Measurements from ENCODE around the gene MYO1F. TPM values are rescaled to one million over a fixed set of nuclear protein-coding genes. Genes with fewer than 3 reads are reported as not detected.

Gene MYO1F
- total and polyA plus RNA-seq, 2 donors (not counting 1 experiment from before 2014, with no cell fraction given): 76.3 to 126 TPM

DNA sequence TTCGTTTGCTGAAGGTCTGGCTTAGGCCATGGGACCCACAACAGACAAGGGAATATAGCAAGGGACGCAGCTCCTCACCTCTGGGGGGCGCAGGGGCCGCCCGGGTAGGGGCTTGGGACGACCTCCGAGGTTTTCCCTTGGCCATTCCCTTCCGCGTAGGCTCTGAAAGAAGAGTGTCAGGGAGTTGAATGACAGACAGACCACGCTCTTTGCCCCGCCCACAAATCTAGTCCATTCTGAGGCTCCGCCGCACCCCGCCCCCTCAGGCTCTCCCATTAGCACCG is 51.9 kb downstream of the MYO1F start:
- H3K4me2 ChIP-seq (replicated peaks; ENCODE audit: low read depth, low read length, poor library complexity, severe bottlenecking): no peak overlapping the region
- peaks cover 3 to 67% of the 10 kb centered on the region in 2 experiments for H3K36me3 ChIP-seq (replicated peaks in 1 of 2; ENCODE audit: control extremely low read depth in 1 of 2, control insufficient read depth in 1 of 2, extremely low read depth in 1 of 2, insufficient read depth in 2 of 2, low read length in 1 of 2)
- H4K20me1 ChIP-seq (ENCODE audit: control insufficient read depth, insufficient read depth, low read length, poor library complexity, severe bottlenecking): no peaks in the 10 kb centered on the region
- H2AFZ ChIP-seq (ENCODE audit: insufficient read depth, low read depth, low read length, poor library complexity, severe bottlenecking): no peak overlapping the region
- CTCF ChIA-PET: interaction anchor here (1.5 to 2.8 kb wide), 3 partner anchors 44 to 55 kb away, joined by 5 to 12 read pairs (median 7); no protein-coding TSS in a partner anchor
- H3K9ac ChIP-seq (ENCODE audit: low read length): no peak overlapping the region
- H3K27ac Mint-ChIP-seq: no peak overlapping the region
- intact Hi-C loops (cut with micrococcal nuclease): no loop called here
- no peak for DNase-seq
- peaks cover 0 to 7% (median 0%) of the 10 kb centered on the region in 3 donors for H3K9me3 ChIP-seq (ENCODE audit: control extremely low read depth in 1 of 3, control insufficient read depth in 2 of 3, insufficient read depth in 1 of 3, low read length in 2 of 3)
- no peak overlapping the region for H3K4me3 ChIP-seq (ENCODE audit: control extremely low read depth in 1 of 5, extremely low read depth in 1 of 5, insufficient read depth in 1 of 5, low read depth in 2 of 5, low read length in 4 of 5)
- no peak overlapping the region for H3K27ac ChIP-seq (ENCODE audit: low read length in 2 of 2)
- ATAC-seq (ENCODE audit: low read depth): no peak
- H3K27me3 ChIP-seq (replicated peaks in 1 of 4; ENCODE audit: control extremely low read depth in 1 of 4, control insufficient read depth in 3 of 4, insufficient read depth in 4 of 4, low read length in 3 of 4): no peaks in the 10 kb centered on the region
- no peaks in the 10 kb centered on the region for H3K4me1 ChIP-seq (ENCODE audit: control insufficient read depth in 2 of 2, insufficient read depth in 2 of 2, low read length in 2 of 2)
- H3K27me3 Mint-ChIP-seq: no peaks in the 10 kb centered on the region
- POLR2A ChIA-PET: interaction anchor here (0.7 kb wide), 2 partner anchors 16 to 91 kb away, joined by 3 read pairs; no protein-coding TSS in a partner anchor
- WGBS (ENCODE audit: insufficient coverage): 93% methylated on average over 15 of the region's 15 CpGs
- no peaks in the 10 kb centered on the region for H3K9me3 Mint-ChIP-seq (ENCODE audit: insufficient read depth)
- H3K4me3 Mint-ChIP-seq: no peak overlapping the region
- no peak for TF ChIP-seq EZH2 (IDR thresholded peaks at IDR 0.05; ENCODE audit: borderline replicate concordance, insufficient read depth, low read depth, low read length, poor library complexity, severe bottlenecking)
- TF ChIP-seq, protein P1, sequence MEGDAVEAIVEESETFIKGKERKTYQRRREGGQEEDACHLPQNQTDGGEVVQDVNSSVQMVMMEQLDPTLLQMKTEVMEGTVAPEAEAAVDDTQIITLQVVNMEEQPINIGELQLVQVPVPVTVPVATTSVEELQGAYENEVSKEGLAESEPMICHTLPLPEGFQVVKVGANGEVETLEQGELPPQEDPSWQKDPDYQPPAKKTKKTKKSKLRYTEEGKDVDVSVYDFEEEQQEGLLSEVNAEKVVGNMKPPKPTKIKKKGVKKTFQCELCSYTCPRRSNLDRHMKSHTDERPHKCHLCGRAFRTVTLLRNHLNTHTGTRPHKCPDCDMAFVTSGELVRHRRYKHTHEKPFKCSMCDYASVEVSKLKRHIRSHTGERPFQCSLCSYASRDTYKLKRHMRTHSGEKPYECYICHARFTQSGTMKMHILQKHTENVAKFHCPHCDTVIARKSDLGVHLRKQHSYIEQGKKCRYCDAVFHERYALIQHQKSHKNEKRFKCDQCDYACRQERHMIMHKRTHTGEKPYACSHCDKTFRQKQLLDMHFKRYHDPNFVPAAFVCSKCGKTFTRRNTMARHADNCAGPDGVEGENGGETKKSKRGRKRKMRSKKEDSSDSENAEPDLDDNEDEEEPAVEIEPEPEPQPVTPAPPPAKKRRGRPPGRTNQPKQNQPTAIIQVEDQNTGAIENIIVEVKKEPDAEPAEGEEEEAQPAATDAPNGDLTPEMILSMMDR (IDR thresholded peaks at IDR 0.05): no peak
- H3K79me2 ChIP-seq (ENCODE audit: control insufficient read depth, insufficient read depth, low read length): no peaks in the 10 kb centered on the region
- H3K4me1 Mint-ChIP-seq: peaks cover 2% of the 10 kb centered on the region

DNA sequence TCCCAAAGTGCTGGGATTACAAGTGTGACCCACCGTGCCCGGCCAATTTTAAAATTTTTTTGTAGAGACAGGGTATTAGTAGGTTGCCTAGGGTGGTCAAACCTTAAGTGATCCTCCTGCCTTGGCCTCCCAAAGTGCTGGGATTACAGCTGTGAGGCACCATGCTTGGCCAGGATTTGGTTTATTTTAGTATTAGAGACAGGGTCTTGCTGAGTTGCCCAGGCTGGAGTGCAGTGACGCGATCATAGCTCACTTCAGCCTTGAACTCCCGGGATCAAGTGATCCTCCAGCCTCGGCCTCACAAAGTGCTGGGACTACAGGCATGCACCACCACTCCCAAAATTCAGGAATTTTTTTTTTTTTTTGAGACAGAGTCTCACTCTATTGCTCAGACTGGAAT is 57.9 kb downstream of the MYO1F start:
- peaks cover 7 to 22% of the 10 kb centered on the region in 2 donors for H3K4me1 ChIP-seq (ENCODE audit: control insufficient read depth in 2 of 2, insufficient read depth in 2 of 2, low read length in 2 of 2)

More for the DNA sequence above, 57.9 kb downstream of the MYO1F start:
- H3K9me3 Mint-ChIP-seq (ENCODE audit: insufficient read depth): no peaks in the 10 kb centered on the region
- DNase-seq: no peak
- TF ChIP-seq EZH2 (IDR thresholded peaks at IDR 0.05; ENCODE audit: borderline replicate concordance, insufficient read depth, low read depth, low read length, poor library complexity, severe bottlenecking): no peak
- TF ChIP-seq, protein P1 (IDR thresholded peaks at IDR 0.05): no peak
- ATAC-seq (ENCODE audit: low read depth): no peak
- no peak overlapping the region for H3K27ac Mint-ChIP-seq
- CTCF ChIA-PET: no interaction called here
- Histone ChIP-seq H3K9me3 (ENCODE audit: control extremely low read depth in 1 of 3, control insufficient read depth in 2 of 3, insufficient read depth in 1 of 3, low read length in 2 of 3) (no peaks in the 10 kb centered on the region), H3K4me3 (ENCODE audit: control extremely low read depth in 1 of 5, extremely low read depth in 1 of 5, insufficient read depth in 1 of 5, low read depth in 2 of 5, low read length in 4 of 5) (no peak overlapping the region), H3K27ac (ENCODE audit: low read length in 2 of 2) (no peak overlapping the region), H2AFZ (ENCODE audit: insufficient read depth, low read depth, low read length, poor library complexity, severe bottlenecking) (no peak overlapping the region), H3K36me3 (replicated peaks in 1 of 2; ENCODE audit: control extremely low read depth in 1 of 2, control insufficient read depth in 1 of 2, extremely low read depth in 1 of 2, insufficient read depth in 2 of 2, low read length in 1 of 2) (peaks cover 0 to 21% of the 10 kb centered on the region in 2 experiments), H3K9ac (ENCODE audit: low read length) (no peak overlapping the region), H3K27me3 (replicated peaks in 1 of 4; ENCODE audit: control extremely low read depth in 1 of 4, control insufficient read depth in 3 of 4, insufficient read depth in 4 of 4, low read length in 3 of 4) (no peaks in the 10 kb centered on the region), H3K4me2 (replicated peaks; ENCODE audit: low read depth, low read length, poor library complexity, severe bottlenecking) (no peak overlapping the region), H4K20me1 (ENCODE audit: control insufficient read depth, insufficient read depth, low read length, poor library complexity, severe bottlenecking) (no peaks in the 10 kb centered on the region), H3K79me2 (ENCODE audit: control insufficient read depth, insufficient read depth, low read length) (no peaks in the 10 kb centered on the region)
- WGBS (ENCODE audit: insufficient coverage): 94% methylated on average over 6 of the region's 6 CpGs
- intact Hi-C loops (cut with micrococcal nuclease): no loop called here
- no peaks in the 10 kb centered on the region for H3K27me3 Mint-ChIP-seq
- H3K4me1 Mint-ChIP-seq: peaks cover 19% of the 10 kb centered on the region
- POLR2A ChIA-PET: interaction anchor here (1.0 kb wide), 1 partner anchor 36 kb away, joined by 5 read pairs; no protein-coding TSS in a partner anchor
- no peak overlapping the region for H3K4me3 Mint-ChIP-seq

Measured in B cell (primary cell).